ENCODE data around the gene IMMP2L. TPM values are rescaled to one million over a fixed set of nuclear protein-coding genes. Genes with fewer than 3 reads are reported as not detected.

Gene IMMP2L
- total and polyA plus RNA-seq, 4 donors = 9.2 to 34.7 (median 11.1) TPM

GRCh38 chr7:110625294-110625693 lies 937.0 kb downstream of the IMMP2L start:
- no peak for TF ChIP-seq CTCF (IDR thresholded peaks at IDR 0.05; ENCODE audit: control extremely low read depth, extremely low read depth)

GRCh38 chr7:110623436-110623835 lies 938.9 kb downstream of the IMMP2L start:
- 89 to 95% methylated on average over 3 of the region's 3 CpGs for WGBS, 2 donors
- no peak overlapping the region for H3K9ac ChIP-seq (ENCODE audit: insufficient read depth in 1 of 2, low read length in 2 of 2)
- DNase-seq = no peak

More at GRCh38 chr7:110625294-110625693, 937.0 kb downstream of the IMMP2L start:
- no peak overlapping the region for H3K27ac ChIP-seq (ENCODE audit: low read depth in 1 of 2, low read length in 1 of 2)
- peaks cover 0 to 1% (median 0%) of the 10 kb centered on the region in 4 donors for H3K9me3 ChIP-seq (ENCODE audit: control insufficient read depth in 4 of 4, insufficient read depth in 3 of 4, low read length in 3 of 4)
- ATAC-seq (ENCODE audit: insufficient read depth, low FRiP score) = no peak
- H3K27me3 ChIP-seq (ENCODE audit: control insufficient read depth in 3 of 3, insufficient read depth in 3 of 3, low read length in 2 of 3) = no peaks in the 10 kb centered on the region
- H3K36me3 ChIP-seq (ENCODE audit: control insufficient read depth in 4 of 4, insufficient read depth in 4 of 4, low read length in 4 of 4) = no peaks in the 10 kb centered on the region
- DNase-seq = no peak
- no peaks in the 10 kb centered on the region for H3K4me1 ChIP-seq (ENCODE audit: control insufficient read depth in 5 of 5, insufficient read depth in 5 of 5, low read length in 5 of 5)
- no peak overlapping the region for H3K4me3 ChIP-seq
- WGBS, 2 donors = 91% methylated on average over 3 of the region's 3 CpGs
- no peak overlapping the region for H3K9ac ChIP-seq (ENCODE audit: insufficient read depth in 1 of 2, low read length in 2 of 2)

GRCh38 chr7:110621289-110621688 lies 941.0 kb downstream of the IMMP2L start:
- Histone ChIP-seq H3K4me1 (ENCODE audit: control insufficient read depth in 5 of 5, insufficient read depth in 5 of 5, low read length in 5 of 5) (no peaks in the 10 kb centered on the region), H3K36me3 (ENCODE audit: control insufficient read depth in 4 of 4, insufficient read depth in 4 of 4, low read length in 4 of 4) (no peaks in the 10 kb centered on the region), H3K9me3 (ENCODE audit: control insufficient read depth in 4 of 4, insufficient read depth in 3 of 4, low read length in 3 of 4) (peaks cover 0 to 3% (median 0%) of the 10 kb centered on the region in 4 donors), H3K9ac (ENCODE audit: insufficient read depth in 1 of 2, low read length in 2 of 2) (no peak overlapping the region), H3K27ac (ENCODE audit: low read depth in 1 of 2, low read length in 1 of 2) (no peak overlapping the region), H3K27me3 (ENCODE audit: control insufficient read depth in 3 of 3, insufficient read depth in 3 of 3, low read length in 2 of 3) (no peaks in the 10 kb centered on the region), H3K4me3 (no peak overlapping the region)
- no peak for TF ChIP-seq CTCF (IDR thresholded peaks at IDR 0.05; ENCODE audit: control extremely low read depth, extremely low read depth)
- no peak for ATAC-seq (ENCODE audit: insufficient read depth, low FRiP score)
- WGBS, 2 donors = 89 to 94% methylated on average over 2 of the region's 2 CpGs
- no peak for DNase-seq

More at GRCh38 chr7:110623436-110623835, 938.9 kb downstream of the IMMP2L start:
- Histone ChIP-seq H3K9me3 (ENCODE audit: control insufficient read depth in 4 of 4, insufficient read depth in 3 of 4, low read length in 3 of 4) (peaks cover 0 to 3% (median 0%) of the 10 kb centered on the region in 4 donors), H3K27me3 (ENCODE audit: control insufficient read depth in 3 of 3, insufficient read depth in 3 of 3, low read length in 2 of 3) (no peaks in the 10 kb centered on the region), H3K4me3 (no peak overlapping the region), H3K4me1 (ENCODE audit: control insufficient read depth in 5 of 5, insufficient read depth in 5 of 5, low read length in 5 of 5) (no peaks in the 10 kb centered on the region), H3K27ac (ENCODE audit: low read depth in 1 of 2, low read length in 1 of 2) (no peak overlapping the region), H3K36me3 (ENCODE audit: control insufficient read depth in 4 of 4, insufficient read depth in 4 of 4, low read length in 4 of 4) (no peaks in the 10 kb centered on the region)
- no peak for ATAC-seq (ENCODE audit: insufficient read depth, low FRiP score)
- TF ChIP-seq CTCF (IDR thresholded peaks at IDR 0.05; ENCODE audit: control extremely low read depth, extremely low read depth) = no peak

Measured in lung (tissue), 12 donors.